NCI-H187 (cell line): ENCODE results near the gene EDN3.

ENCODE experiments used
- DNase-seq, 2 experiments: peaks; one replicate each; lab custom pipeline; 2025; lab: John Stamatoyannopoulos, UW

EDN3 gene

GRCh38 chr20:59364611-59365010 is 64.2 kb downstream of the EDN3 start:
- DNase-seq: no peak

GRCh38 chr20:59365611-59366285 is 65.3 kb downstream of the EDN3 start:
- DNase-seq: peak; percentile 60 to 78

- no peak for DNase-seq
These were observed 71.0 kb downstream of the EDN3 start for GRCh38 chr20:59371431-59371830.

GRCh38 chr20:59374261-59374660 is 73.8 kb downstream of the EDN3 start:
- DNase-seq: no peak

GRCh38 chr20:59375541-59375940 is 75.1 kb downstream of the EDN3 start:
- no peak for DNase-seq
